Measurements from ENCODE around the gene CLK4.

CLK4 gene

DNA sequence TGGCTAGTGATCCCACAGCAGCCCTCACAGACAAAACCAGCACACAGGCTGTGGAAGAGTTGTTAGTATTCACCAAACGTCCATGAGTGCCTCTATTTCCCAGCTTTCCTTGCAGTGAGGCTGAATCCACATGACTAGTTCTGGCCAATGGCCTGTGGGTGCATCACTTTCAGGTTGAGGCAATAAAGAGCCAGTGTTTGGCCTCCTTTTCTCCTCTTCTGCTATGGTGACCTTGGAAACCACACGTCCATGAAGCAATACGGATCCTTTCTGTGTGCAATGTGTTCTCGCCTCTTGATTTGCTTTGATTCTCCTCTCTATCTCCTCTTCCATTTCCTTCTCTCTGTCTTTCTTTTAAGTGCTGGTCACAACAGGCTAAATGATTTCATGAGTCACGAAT is 23.4 kb upstream of the CLK4 start:
- H3K36me3 ChIP-seq (ENCODE audit: insufficient read depth, low read length): no peaks in the 10 kb centered on the region; the same call in 1 of the 2 replicates
- H3K9ac ChIP-seq (ENCODE audit: low read depth, low read length): no peak overlapping the region
- no peaks in the 10 kb centered on the region for H3K9me3 ChIP-seq (ENCODE audit: control insufficient read depth, insufficient read depth, low read length)
- 0 out of 2 replicates have a peak, but pooled peaks cover 1% of the 10 kb centered on the region for H3K4me1 ChIP-seq (ENCODE audit: insufficient read depth, low read length)

- H3K9me3 ChIP-seq (ENCODE audit: control insufficient read depth, insufficient read depth, low read length): no peaks in the 10 kb centered on the region
Measured at GRCh38 chr5:178649580-178649979, 22.7 kb upstream of the CLK4 start.

DNA sequence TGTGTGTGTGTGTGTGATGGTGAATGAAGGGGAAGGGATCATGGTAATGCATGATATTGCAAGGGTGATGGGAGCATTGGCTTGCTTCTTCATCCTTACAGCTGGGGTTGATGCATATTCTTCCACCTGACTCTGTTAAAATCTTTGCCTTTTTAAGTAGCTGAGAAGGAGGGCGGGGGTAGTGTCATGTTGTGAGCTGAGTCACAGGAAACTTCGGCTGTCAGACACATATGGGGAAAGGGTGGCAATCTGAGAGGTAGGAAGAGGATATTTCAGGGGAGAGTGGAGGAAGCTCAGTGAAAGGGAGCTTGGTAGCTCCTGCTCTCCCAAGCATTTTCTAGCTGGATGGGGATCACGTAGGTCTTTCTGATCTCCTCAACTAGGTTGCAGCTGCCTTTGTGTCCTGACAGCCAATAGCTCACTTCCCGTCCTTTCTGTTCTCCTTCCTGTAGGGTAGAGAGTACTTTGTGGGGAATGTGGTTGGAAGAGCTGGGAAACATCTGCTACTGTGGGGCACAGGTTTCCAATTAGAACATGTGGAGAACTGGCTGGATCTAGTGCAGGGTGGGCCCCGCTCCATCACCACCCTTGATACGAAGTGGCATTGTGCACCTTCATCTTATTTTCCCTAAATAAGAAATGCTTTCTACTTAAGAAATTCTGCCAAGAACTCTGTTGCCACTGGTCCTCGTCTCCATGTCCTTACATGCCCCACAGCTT is 18.1 kb upstream of the CLK4 start:
- no peak overlapping the region for H3K9ac ChIP-seq (ENCODE audit: low read depth, low read length)
- 0 out of 2 replicates have a peak, but pooled peaks cover 4% of the 10 kb centered on the region for H3K4me1 ChIP-seq (ENCODE audit: insufficient read depth, low read length)
- peaks cover 3% of the 10 kb centered on the region; the same call in 1 of the 2 replicates for H3K9me3 ChIP-seq (ENCODE audit: control insufficient read depth, insufficient read depth, low read length)
- no peaks in the 10 kb centered on the region; the same call in 1 of the 2 replicates for H3K36me3 ChIP-seq (ENCODE audit: insufficient read depth, low read length)

More at GRCh38 chr5:178649580-178649979, 22.7 kb upstream of the CLK4 start:
- H3K4me1 ChIP-seq (ENCODE audit: insufficient read depth, low read length): 0 out of 2 replicates have a peak, but pooled peaks cover 4% of the 10 kb centered on the region
- H3K36me3 ChIP-seq (ENCODE audit: insufficient read depth, low read length): no peaks in the 10 kb centered on the region; the same call in 1 of the 2 replicates
- H3K9ac ChIP-seq (ENCODE audit: low read depth, low read length): no peak overlapping the region

- no peak overlapping the region for H3K9ac ChIP-seq (ENCODE audit: low read depth, low read length)
- H3K4me1 ChIP-seq (ENCODE audit: insufficient read depth, low read length): 0 out of 2 replicates have a peak, but pooled peaks cover 4% of the 10 kb centered on the region
- no peaks in the 10 kb centered on the region; the same call in 1 of the 2 replicates for H3K36me3 ChIP-seq (ENCODE audit: insufficient read depth, low read length)
- H3K9me3 ChIP-seq (ENCODE audit: control insufficient read depth, insufficient read depth, low read length): peaks cover 3% of the 10 kb centered on the region; the same call in 1 of the 2 replicates
Measured at GRCh38 chr5:178642351-178642909, 15.6 kb upstream of the CLK4 start.

GRCh38 chr5:178641711-178642110 is 14.9 kb upstream of the CLK4 start:
- H3K9me3 ChIP-seq (ENCODE audit: control insufficient read depth, insufficient read depth, low read length): peaks cover 3% of the 10 kb centered on the region; the same call in 1 of the 2 replicates
- H3K9ac ChIP-seq (ENCODE audit: low read depth, low read length): no peak overlapping the region
- 0 out of 2 replicates have a peak, but pooled peaks cover 4% of the 10 kb centered on the region for H3K4me1 ChIP-seq (ENCODE audit: insufficient read depth, low read length)
- no peaks in the 10 kb centered on the region for H3K36me3 ChIP-seq (ENCODE audit: insufficient read depth, low read length)

DNA sequence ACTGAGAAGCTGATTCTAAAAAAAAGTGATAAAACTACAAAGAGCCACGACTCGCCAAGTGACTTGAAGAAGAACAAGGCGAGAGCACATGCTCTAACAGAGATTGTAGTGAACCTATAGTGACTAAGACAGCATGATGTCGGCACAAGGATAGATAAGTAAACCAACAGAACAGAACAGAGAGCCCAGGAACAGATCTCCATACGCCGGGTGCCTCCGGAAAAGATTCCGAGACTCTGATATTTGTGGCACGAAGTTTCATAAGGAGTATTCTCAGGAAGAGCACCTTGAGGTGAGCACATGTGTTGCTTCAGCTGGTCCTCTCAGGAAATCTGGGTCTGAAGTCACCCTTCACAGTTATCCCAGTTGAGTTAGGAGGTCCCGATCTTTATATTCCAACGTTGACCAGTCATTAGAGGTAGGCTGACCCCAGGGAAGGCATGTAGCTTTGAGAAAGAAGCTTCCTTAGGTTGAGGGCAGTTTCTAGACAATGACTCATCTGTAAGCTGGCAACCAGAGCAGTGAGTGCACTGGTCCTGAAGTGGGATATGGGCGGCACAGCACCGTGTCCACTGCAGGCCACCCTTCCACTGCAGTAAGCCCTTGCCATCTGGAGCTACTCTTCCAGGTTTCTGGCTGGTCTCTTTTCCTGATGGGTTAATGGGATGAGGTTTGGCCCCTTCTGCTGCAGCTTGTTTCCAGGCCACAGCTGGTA is 13.6 kb upstream of the CLK4 start:
- Histone ChIP-seq H3K9ac (ENCODE audit: low read depth, low read length) (no peak overlapping the region), H3K4me1 (ENCODE audit: insufficient read depth, low read length) (0 out of 2 replicates have a peak, but pooled peaks cover 4% of the 10 kb centered on the region), H3K9me3 (ENCODE audit: control insufficient read depth, insufficient read depth, low read length) (peaks cover 3% of the 10 kb centered on the region; the same call in 1 of the 2 replicates), H3K36me3 (ENCODE audit: insufficient read depth, low read length) (no peaks in the 10 kb centered on the region)

- Histone ChIP-seq H3K4me1 (ENCODE audit: insufficient read depth, low read length) (no peaks in the 10 kb centered on the region), H3K9ac (ENCODE audit: low read depth, low read length) (no peak overlapping the region), H3K9me3 (ENCODE audit: control insufficient read depth, insufficient read depth, low read length) (no peaks in the 10 kb centered on the region), H3K36me3 (ENCODE audit: insufficient read depth, low read length) (no peaks in the 10 kb centered on the region)
Measured at GRCh38 chr5:178637356-178638074, 10.7 kb upstream of the CLK4 start.

- Histone ChIP-seq H3K9me3 (ENCODE audit: control insufficient read depth, insufficient read depth, low read length) (peaks cover 4% of the 10 kb centered on the region; the same call in 1 of the 2 replicates), H3K4me1 (ENCODE audit: insufficient read depth, low read length) (no peaks in the 10 kb centered on the region), H3K36me3 (ENCODE audit: insufficient read depth, low read length) (no peaks in the 10 kb centered on the region), H3K9ac (ENCODE audit: low read depth, low read length) (no peak overlapping the region)
Measured at GRCh38 chr5:178632285-178632684, 5.4 kb upstream of the CLK4 start.

DNA sequence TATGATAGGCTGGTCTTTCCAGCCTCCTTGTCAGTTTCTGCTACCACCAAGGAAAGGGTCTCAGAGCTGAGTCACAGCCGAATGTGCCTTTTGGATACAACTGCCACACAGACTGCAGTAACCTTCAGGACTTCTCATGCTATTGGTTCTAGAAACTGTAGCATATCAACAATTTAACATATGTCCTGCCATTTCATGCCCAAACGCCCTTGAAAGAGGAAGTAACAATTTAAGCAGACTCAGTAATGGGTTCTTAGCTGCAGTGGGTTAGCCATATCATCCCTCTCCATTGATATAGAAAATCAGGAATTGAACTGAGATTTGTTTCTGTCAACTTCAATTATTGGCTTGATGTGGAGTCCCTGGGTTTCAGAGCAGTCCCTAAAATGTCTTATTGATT is 4.1 kb upstream of the CLK4 start:
- H3K4me1 ChIP-seq (ENCODE audit: insufficient read depth, low read length): no peaks in the 10 kb centered on the region
- H3K9me3 ChIP-seq (ENCODE audit: control insufficient read depth, insufficient read depth, low read length): peaks cover 4% of the 10 kb centered on the region; the same call in 1 of the 2 replicates
- H3K9ac ChIP-seq (ENCODE audit: low read depth, low read length): no peak overlapping the region
- no peaks in the 10 kb centered on the region for H3K36me3 ChIP-seq (ENCODE audit: insufficient read depth, low read length)

DNA sequence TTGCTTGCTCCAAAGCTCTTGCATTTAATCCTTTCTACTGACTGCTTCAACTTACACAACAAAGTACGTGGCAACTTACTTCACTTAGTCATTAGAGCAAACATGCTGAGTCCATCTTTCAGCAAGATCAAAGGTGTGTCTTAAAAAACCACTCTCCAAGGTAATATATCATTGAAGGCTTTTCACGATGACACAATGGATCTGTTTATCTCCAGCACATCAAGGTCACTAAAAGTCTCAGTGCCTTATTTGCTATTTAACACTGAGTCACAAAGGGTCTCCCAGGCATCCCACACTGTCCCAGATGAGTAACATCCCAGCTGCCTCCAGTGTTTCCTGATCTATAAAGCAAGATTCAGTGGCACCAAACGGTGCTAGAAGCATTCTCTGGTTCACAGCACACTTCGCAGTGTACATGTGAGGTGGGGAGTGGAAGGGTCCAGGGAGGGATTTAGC is 3.7 kb upstream of the CLK4 start:
- H3K9ac ChIP-seq (ENCODE audit: low read depth, low read length): no peak overlapping the region
- no peaks in the 10 kb centered on the region for H3K36me3 ChIP-seq (ENCODE audit: insufficient read depth, low read length)
- H3K9me3 ChIP-seq (ENCODE audit: control insufficient read depth, insufficient read depth, low read length): peaks cover 4% of the 10 kb centered on the region; the same call in 1 of the 2 replicates
- no peaks in the 10 kb centered on the region for H3K4me1 ChIP-seq (ENCODE audit: insufficient read depth, low read length)

GRCh38 chr5:178627259-178627598 is 379 bp upstream of the CLK4 start:
- peaks cover 10% of the 10 kb centered on the region; the same call in 1 of the 2 replicates for H3K4me1 ChIP-seq (ENCODE audit: insufficient read depth, low read length)
- H3K36me3 ChIP-seq (ENCODE audit: insufficient read depth, low read length): no peaks in the 10 kb centered on the region
- H3K9ac ChIP-seq (ENCODE audit: low read depth, low read length): peak overlapping the region; percentile 53; the same call in 1 of the 2 replicates
- peaks cover 4% of the 10 kb centered on the region; the same call in 1 of the 2 replicates for H3K9me3 ChIP-seq (ENCODE audit: control insufficient read depth, insufficient read depth, low read length)

- peak overlapping the region; percentile 100 for H3K9ac ChIP-seq (ENCODE audit: low read depth, low read length)
- no peaks in the 10 kb centered on the region; the same call in 1 of the 2 replicates for H3K36me3 ChIP-seq (ENCODE audit: insufficient read depth, low read length)
- H3K4me1 ChIP-seq (ENCODE audit: insufficient read depth, low read length): peaks cover 10% of the 10 kb centered on the region; the same call in 1 of the 2 replicates
- peaks cover 4% of the 10 kb centered on the region; the same call in 1 of the 2 replicates for H3K9me3 ChIP-seq (ENCODE audit: control insufficient read depth, insufficient read depth, low read length)
Measured at GRCh38 chr5:178625679-178626483, 969 bp downstream of the CLK4 start.
